Mucosa of rectum (tissue), 2 donors: ENCODE results near the gene LENG9.

Experiments used
- H3K27ac ChIP-seq, 2 donors: one replicate each; pipeline ENCODE4 v1.7.0; 2013; ENCODE audit warnings: inconsistent platforms in 2 of 2, low read depth in 2 of 2, low read length in 2 of 2
- H3K27me3 ChIP-seq, 2 donors: one replicate each; pipeline ENCODE4 v1.7.0; 2013; ENCODE audit warnings: low read length in 2 of 2; ENCODE audit not compliant: control insufficient read depth in 2 of 2, insufficient read depth in 2 of 2
- H3K36me3 ChIP-seq, 2 donors: one replicate each; pipeline ENCODE4 v1.7.0; 2013; ENCODE audit warnings: low read length in 2 of 2; ENCODE audit not compliant: control insufficient read depth in 2 of 2, insufficient read depth in 2 of 2
- H3K4me1 ChIP-seq, 2 donors: one replicate each; pipeline ENCODE4 v1.7.0; 2013; ENCODE audit warnings: low read length in 2 of 2, mild to moderate bottlenecking in 1 of 2; ENCODE audit not compliant: control insufficient read depth in 2 of 2, insufficient read depth in 2 of 2
- H3K4me3 ChIP-seq, 2 donors: one replicate each; pipeline ENCODE4 v1.7.0; 2013; ENCODE audit warnings: low read length in 2 of 2
- H3K9ac ChIP-seq, 2 donors: one replicate each; pipeline ENCODE4 v1.7.0; 2013; ENCODE audit warnings: low read length in 2 of 2, low read depth in 1 of 2, mild to moderate bottlenecking in 1 of 2
- H3K9me3 ChIP-seq, 2 donors: one replicate each; pipeline ENCODE4 v1.7.0; 2013; ENCODE audit warnings: low read length in 2 of 2; ENCODE audit not compliant: control insufficient read depth in 2 of 2
- donor health status: healthy.
- donor health status: Normal muscosa, but diverticular disease.

LENG9 gene

GRCh38 chr19:54459282-54460229, 4.0 kb downstream of the LENG9 start:
- H3K4me1 ChIP-seq, result peaks cover 25 to 26% of the 10 kb centered on the region in 2 donors
- no peak overlapping the region for H3K9ac ChIP-seq
- no peak overlapping the region for H3K27ac ChIP-seq
- H3K9me3 ChIP-seq, result no peaks in the 10 kb centered on the region
- no peak overlapping the region for H3K4me3 ChIP-seq
- peaks cover 59 to 61% of the 10 kb centered on the region in 2 donors for H3K36me3 ChIP-seq
- H3K27me3 ChIP-seq, result no peaks in the 10 kb centered on the region

- H3K9ac ChIP-seq, result no peak overlapping the region
- H3K4me3 ChIP-seq, result no peak overlapping the region
- H3K36me3 ChIP-seq, result peaks cover 66 to 69% of the 10 kb centered on the region in 2 donors
- no peak overlapping the region for H3K27ac ChIP-seq
- peaks cover 19 to 20% of the 10 kb centered on the region in 2 donors for H3K4me1 ChIP-seq
- no peaks in the 10 kb centered on the region for H3K9me3 ChIP-seq
- H3K27me3 ChIP-seq, result no peaks in the 10 kb centered on the region
These were observed 4.8 kb downstream of the LENG9 start for GRCh38 chr19:54458648-54459281.

GRCh38 chr19:54457773-54458647, 5.6 kb downstream of the LENG9 start:
- H3K36me3 ChIP-seq, result peaks cover 74 to 77% of the 10 kb centered on the region in 2 donors
- H3K4me1 ChIP-seq, result peaks cover 19 to 20% of the 10 kb centered on the region in 2 donors
- H3K4me3 ChIP-seq, result no peak overlapping the region
- no peak overlapping the region for H3K9ac ChIP-seq
- H3K9me3 ChIP-seq, result no peaks in the 10 kb centered on the region
- H3K27me3 ChIP-seq, result no peaks in the 10 kb centered on the region
- H3K27ac ChIP-seq, result no peak overlapping the region

GRCh38 chr19:54456423-54457373, 6.9 kb downstream of the LENG9 start:
- Histone ChIP-seq H3K4me1 (peaks cover 8 to 12% of the 10 kb centered on the region in 2 donors), H3K27me3 (no peaks in the 10 kb centered on the region), H3K27ac (no peak overlapping the region), H3K9ac (no peak overlapping the region), H3K36me3 (peaks cover 87 to 90% of the 10 kb centered on the region in 2 donors), H3K4me3 (no peak overlapping the region), H3K9me3 (no peaks in the 10 kb centered on the region)

GRCh38 chr19:54455786-54456422, 7.7 kb downstream of the LENG9 start:
- H3K27ac ChIP-seq, result no peak overlapping the region
- H3K9me3 ChIP-seq, result no peaks in the 10 kb centered on the region
- H3K4me3 ChIP-seq, result no peak overlapping the region
- peaks cover 4 to 12% of the 10 kb centered on the region in 2 donors for H3K4me1 ChIP-seq
- H3K9ac ChIP-seq, result no peak overlapping the region
- no peaks in the 10 kb centered on the region for H3K27me3 ChIP-seq
- peaks cover 84 to 92% of the 10 kb centered on the region in 2 donors for H3K36me3 ChIP-seq

- Histone ChIP-seq H3K27ac (no peak overlapping the region), H3K4me1 (peaks cover 13 to 19% of the 10 kb centered on the region in 2 donors), H3K36me3 (peaks cover 81 to 90% of the 10 kb centered on the region in 2 donors), H3K9me3 (no peaks in the 10 kb centered on the region), H3K27me3 (no peaks in the 10 kb centered on the region), H3K9ac (no peak overlapping the region), H3K4me3 (no peak overlapping the region)
These were observed 8.6 kb downstream of the LENG9 start for GRCh38 chr19:54454781-54455675.

- H3K36me3 ChIP-seq, result peaks cover 73 to 82% of the 10 kb centered on the region in 2 donors
- H3K27me3 ChIP-seq, result no peaks in the 10 kb centered on the region
- no peak overlapping the region for H3K4me3 ChIP-seq
- H3K9ac ChIP-seq, result no peak overlapping the region
- peaks cover 17 to 21% of the 10 kb centered on the region in 2 donors for H3K4me1 ChIP-seq
- H3K27ac ChIP-seq, result no peak overlapping the region
- H3K9me3 ChIP-seq, result no peaks in the 10 kb centered on the region
These were observed 9.4 kb downstream of the LENG9 start for GRCh38 chr19:54453921-54454780.

GRCh38 chr19:54452626-54453025, 11.0 kb downstream of the LENG9 start:
- H3K27ac ChIP-seq, result no peak overlapping the region
- peaks cover 19 to 24% of the 10 kb centered on the region in 2 donors for H3K4me1 ChIP-seq
- no peaks in the 10 kb centered on the region for H3K9me3 ChIP-seq
- H3K36me3 ChIP-seq, result peaks cover 58 to 67% of the 10 kb centered on the region in 2 donors
- H3K9ac ChIP-seq, result no peak overlapping the region
- no peak overlapping the region for H3K4me3 ChIP-seq
- H3K27me3 ChIP-seq, result no peaks in the 10 kb centered on the region
